ENCODE data around the gene TBX19. TPM values are rescaled to one million over a fixed set of nuclear protein-coding genes. Genes with fewer than 3 reads are reported as not detected.

TBX19 gene
- total and polyA plus RNA-seq, 2 of the 4 experiments (the other 2 are of a cell fraction) = 0.18 to 0.89 TPM

GRCh38 chr1:168273575-168273974, 7.1 kb upstream of the TBX19 start:
- no peak overlapping the region for H3K4me2 ChIP-seq (ENCODE audit: low read depth, low read length)

More at GRCh38 chr1:168273575-168273974, 7.1 kb upstream of the TBX19 start:
- H2BK5ac ChIP-seq (ENCODE audit: low read depth, low read length, poor library complexity, severe bottlenecking) = no peak overlapping the region
- intact Hi-C loops (cut with micrococcal nuclease) (no loop called here), in situ Hi-C loops (cut with MboI; ENCODE audit: low sequenced_read_pairs) (no loop called here), dilution Hi-C loops (cut with HindIII; ENCODE audit: low sequenced_read_pairs, unreplicated experiment) (no loop called here)
- no peak overlapping the region for H2BK20ac ChIP-seq (ENCODE audit: low read depth, low read length)
- no peak overlapping the region for H2BK120ac ChIP-seq (ENCODE audit: low read depth, low read length)
- H2BK15ac ChIP-seq (ENCODE audit: low read depth, low read length) = no peak overlapping the region
- no peak overlapping the region for H3K14ac ChIP-seq (replicated peaks; ENCODE audit: low read depth, low read length)
- no peak overlapping the region for H2AK9ac ChIP-seq (replicated peaks; ENCODE audit: low read depth, low read length, poor library complexity)
- no peaks in the 10 kb centered on the region for H3K79me1 ChIP-seq (ENCODE audit: low read depth in 1 of 2, low read length in 2 of 2)
- H3K27ac ChIP-seq (ENCODE audit: insufficient read depth, low read length) = no peak overlapping the region
- no peaks in the 10 kb centered on the region for H3K4me1 ChIP-seq (ENCODE audit: control insufficient read depth, insufficient read depth, low read length)
- no peak overlapping the region for H4K8ac ChIP-seq (ENCODE audit: low read depth in 2 of 2, low read length in 2 of 2)
- no peak overlapping the region for H3K4ac ChIP-seq (ENCODE audit: low read depth, low read length)
- no peak overlapping the region for H2AK5ac ChIP-seq (ENCODE audit: low read depth, low read length)
- no peak overlapping the region for H3K56ac ChIP-seq (ENCODE audit: extremely low read depth, insufficient read depth, low read length)
- CTCF ChIA-PET = no interaction called here
- H2AFZ ChIP-seq (replicated peaks; ENCODE audit: low read length, poor library complexity) = no peak overlapping the region
- H4K91ac ChIP-seq (ENCODE audit: insufficient read depth, low read depth, low read length) = no peak overlapping the region
- DNase-seq = no peak
- no peaks in the 10 kb centered on the region for H3K9me1 ChIP-seq (ENCODE audit: insufficient read depth, low read length)
- WGBS, 2 experiments (ENCODE audit: extremely low coverage in 2 of 2, insufficient read length in 1 of 2) = no CpG with 5 or more reads among the region's 1 CpG
- no peaks in the 10 kb centered on the region for H4K20me1 ChIP-seq (ENCODE audit: insufficient read depth, low read length)
- no peak overlapping the region for H3K23ac ChIP-seq (ENCODE audit: low read depth, low read length)
- no peak overlapping the region for H3K4me3 ChIP-seq (ENCODE audit: insufficient read depth, low read depth, low read length)
- H3K9me3 ChIP-seq (ENCODE audit: control insufficient read depth, insufficient read depth, low read length) = no peaks in the 10 kb centered on the region
- H3K18ac ChIP-seq (ENCODE audit: low read depth, low read length) = no peak overlapping the region
- no peak for ATAC-seq (ENCODE audit: low read depth)
- TF ChIP-seq RFX5 (IDR thresholded peaks at IDR 0.05; ENCODE audit: low read depth, low read length) = no peak
- TF ChIP-seq, protein P1, sequence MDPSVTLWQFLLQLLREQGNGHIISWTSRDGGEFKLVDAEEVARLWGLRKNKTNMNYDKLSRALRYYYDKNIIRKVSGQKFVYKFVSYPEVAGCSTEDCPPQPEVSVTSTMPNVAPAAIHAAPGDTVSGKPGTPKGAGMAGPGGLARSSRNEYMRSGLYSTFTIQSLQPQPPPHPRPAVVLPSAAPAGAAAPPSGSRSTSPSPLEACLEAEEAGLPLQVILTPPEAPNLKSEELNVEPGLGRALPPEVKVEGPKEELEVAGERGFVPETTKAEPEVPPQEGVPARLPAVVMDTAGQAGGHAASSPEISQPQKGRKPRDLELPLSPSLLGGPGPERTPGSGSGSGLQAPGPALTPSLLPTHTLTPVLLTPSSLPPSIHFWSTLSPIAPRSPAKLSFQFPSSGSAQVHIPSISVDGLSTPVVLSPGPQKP (IDR thresholded peaks at IDR 0.05; ENCODE audit: borderline replicate concordance, low read depth, low read length) = no peak
- no peak for TF ChIP-seq MXI1 (IDR thresholded peaks at IDR 0.05; ENCODE audit: borderline replicate concordance, low read depth, low read length)
- no peak for TF ChIP-seq POLR2A (IDR thresholded peaks at IDR 0.05; ENCODE audit: low read depth, low read length)
- no peak for TF ChIP-seq USF2 (IDR thresholded peaks at IDR 0.05; ENCODE audit: low read depth, low read length)
- no peak for TF ChIP-seq NFE2L2 (IDR thresholded peaks at IDR 0.05; ENCODE audit: low read depth, low read length)
- TF ChIP-seq BHLHE40 (IDR thresholded peaks at IDR 0.05; ENCODE audit: low read depth, low read length) = no peak
- no peak for TF ChIP-seq SMC3 (IDR thresholded peaks at IDR 0.05; ENCODE audit: low read depth, low read length)
- no peak for TF ChIP-seq RCOR1 (IDR thresholded peaks at IDR 0.05; ENCODE audit: insufficient replicate concordance, low read length)
- TF ChIP-seq RAD21 (IDR thresholded peaks at IDR 0.05; ENCODE audit: low read length) = no peak
- TF ChIP-seq MAFK (IDR thresholded peaks at IDR 0.05; ENCODE audit: low read depth, low read length) = no peak
- TF ChIP-seq FOS (IDR thresholded peaks at IDR 0.05; ENCODE audit: low read depth, low read length) = no peak
- no peak for TF ChIP-seq CEBPB (IDR thresholded peaks at IDR 0.05; ENCODE audit: low read depth, low read length)
- TF ChIP-seq, protein P2, sequence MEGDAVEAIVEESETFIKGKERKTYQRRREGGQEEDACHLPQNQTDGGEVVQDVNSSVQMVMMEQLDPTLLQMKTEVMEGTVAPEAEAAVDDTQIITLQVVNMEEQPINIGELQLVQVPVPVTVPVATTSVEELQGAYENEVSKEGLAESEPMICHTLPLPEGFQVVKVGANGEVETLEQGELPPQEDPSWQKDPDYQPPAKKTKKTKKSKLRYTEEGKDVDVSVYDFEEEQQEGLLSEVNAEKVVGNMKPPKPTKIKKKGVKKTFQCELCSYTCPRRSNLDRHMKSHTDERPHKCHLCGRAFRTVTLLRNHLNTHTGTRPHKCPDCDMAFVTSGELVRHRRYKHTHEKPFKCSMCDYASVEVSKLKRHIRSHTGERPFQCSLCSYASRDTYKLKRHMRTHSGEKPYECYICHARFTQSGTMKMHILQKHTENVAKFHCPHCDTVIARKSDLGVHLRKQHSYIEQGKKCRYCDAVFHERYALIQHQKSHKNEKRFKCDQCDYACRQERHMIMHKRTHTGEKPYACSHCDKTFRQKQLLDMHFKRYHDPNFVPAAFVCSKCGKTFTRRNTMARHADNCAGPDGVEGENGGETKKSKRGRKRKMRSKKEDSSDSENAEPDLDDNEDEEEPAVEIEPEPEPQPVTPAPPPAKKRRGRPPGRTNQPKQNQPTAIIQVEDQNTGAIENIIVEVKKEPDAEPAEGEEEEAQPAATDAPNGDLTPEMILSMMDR (conservative IDR thresholded peaks at IDR 0.05; ENCODE audit: low read depth, low read length) = no peak
- TF ChIP-seq CHD1 (IDR thresholded peaks at IDR 0.05; ENCODE audit: low read depth, low read length) = no peak
- no peak for TF ChIP-seq MAZ (IDR thresholded peaks at IDR 0.05; ENCODE audit: borderline replicate concordance, low read depth, low read length)
- BruUV-seq (replicated peaks) = no TSS peak
- POLR2A ChIA-PET (ENCODE audit: unreplicated experiment) = no interaction called here
- H3K9ac ChIP-seq (ENCODE audit: low read depth, low read length) = no peak overlapping the region
- H4K5ac ChIP-seq (ENCODE audit: low read depth, low read length) = no peak overlapping the region
- H3K36me3 ChIP-seq (ENCODE audit: control insufficient read depth, insufficient read depth, low read length) = no peaks in the 10 kb centered on the region
- no peaks in the 10 kb centered on the region for H3K27me3 ChIP-seq (ENCODE audit: control insufficient read depth, insufficient read depth, low read length)
